Effector memory CD4-positive, alpha-beta T cell (primary cell): ENCODE results near the gene TIMP3.
"Not testable (repeated sequence)": the region's sequence is repeated elsewhere in the genome, so short reads cannot be mapped to it uniquely, and the experiment has no call there.

Source experiments
- DNase-seq, 3 donors: peaks; one replicate each; pipeline ENCODE4 v3.0.0-alpha.2; 2020
- H3K27ac ChIP-seq: 2 replicates; pipeline ENCODE4 v1.7.0; 2013; ENCODE audit warnings: mild to moderate bottlenecking, low read length, moderate library complexity; ENCODE audit not compliant: insufficient read depth, poor library complexity, severe bottlenecking
- H3K27me3 ChIP-seq: replicated peaks from 2 replicates; pipeline ENCODE4 v1.7.0; 2013; ENCODE audit warnings: mild to moderate bottlenecking, low read length; ENCODE audit not compliant: insufficient read depth, control insufficient read depth, poor library complexity, severe bottlenecking
- H3K36me3 ChIP-seq: 2 replicates; pipeline ENCODE4 v1.7.0; 2013; ENCODE audit warnings: mild to moderate bottlenecking, low read length, moderate library complexity; ENCODE audit not compliant: control insufficient read depth, insufficient read depth
- H3K4me1 ChIP-seq: 2 replicates; pipeline ENCODE4 v1.7.0; 2013; ENCODE audit warnings: low read length, mild to moderate bottlenecking; ENCODE audit not compliant: control insufficient read depth, insufficient read depth, poor library complexity, severe bottlenecking
- H3K4me3 ChIP-seq: 2 replicates; pipeline ENCODE4 v1.7.0; 2013; ENCODE audit warnings: low read length, low read depth, mild to moderate bottlenecking; ENCODE audit not compliant: insufficient read depth, poor library complexity, severe bottlenecking
- H3K9me3 ChIP-seq: 2 replicates; pipeline ENCODE4 v1.7.0; 2013; ENCODE audit warnings: mild to moderate bottlenecking, low read length, moderate library complexity; ENCODE audit not compliant: control insufficient read depth

The TIMP3 gene

DNA sequence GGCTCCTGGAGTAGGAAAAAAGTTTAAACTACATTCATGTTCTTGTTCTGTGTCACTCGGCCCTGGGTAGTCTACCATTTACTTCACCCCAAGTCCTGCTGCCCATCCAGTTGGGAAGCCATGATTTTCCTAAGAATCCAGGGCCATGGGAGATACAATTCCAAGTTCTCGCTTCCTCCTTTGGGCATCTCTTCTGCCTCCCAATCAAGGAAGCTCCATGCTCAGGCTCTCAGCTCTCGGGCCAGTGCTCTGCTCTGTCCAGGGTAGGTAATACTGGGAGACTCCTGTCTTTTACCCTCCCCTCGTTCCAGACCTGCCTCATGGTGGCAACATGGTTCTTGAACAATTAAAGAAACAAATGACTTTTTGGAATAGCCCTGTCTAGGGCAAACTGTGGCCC is 60.6 kb downstream of the TIMP3 start:
- DNase-seq, result no peak
- H3K27me3 ChIP-seq, result no peaks in the 10 kb centered on the region
- H3K36me3 ChIP-seq, result no peaks in the 10 kb centered on the region
- no peaks in the 10 kb centered on the region for H3K4me1 ChIP-seq
- H3K27ac ChIP-seq, result no peak overlapping the region
- no peak overlapping the region for H3K4me3 ChIP-seq
- no peaks in the 10 kb centered on the region for H3K9me3 ChIP-seq

DNA sequence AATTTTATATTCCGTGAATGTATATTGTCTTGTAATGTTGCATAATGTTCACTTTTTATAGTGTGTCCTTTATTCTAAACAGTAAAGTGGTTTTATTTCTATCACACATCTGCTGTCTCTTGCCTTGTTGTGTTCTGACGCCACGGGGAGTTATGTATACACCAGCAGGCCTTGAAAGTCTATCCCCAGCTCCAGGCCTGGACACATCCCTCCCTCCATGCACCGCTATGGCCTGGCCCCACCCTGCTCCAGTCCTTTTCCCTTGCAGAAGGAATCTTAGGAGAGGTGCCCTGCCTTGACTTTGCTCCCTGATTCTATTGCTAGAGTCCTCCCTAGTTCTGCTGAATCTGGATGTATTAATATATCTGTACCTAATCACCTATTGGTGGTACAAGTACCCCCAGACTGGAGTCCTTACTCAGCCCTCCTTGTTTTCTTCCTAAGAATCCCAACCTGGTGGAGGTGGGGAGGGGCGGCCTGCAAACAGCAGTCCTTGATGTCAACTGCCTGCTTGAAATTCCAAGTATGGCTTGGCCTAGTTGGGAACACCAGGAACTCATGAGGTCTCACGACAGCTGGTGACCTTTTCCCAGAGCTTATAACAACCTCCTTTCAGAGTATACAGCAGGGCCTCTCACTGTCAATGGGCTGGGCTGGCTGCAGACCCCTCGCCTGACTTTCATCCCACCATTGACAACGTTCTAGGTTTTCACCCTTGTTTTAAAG is 61.6 kb downstream of the TIMP3 start:
- H3K36me3 ChIP-seq, result no peaks in the 10 kb centered on the region
- H3K27me3 ChIP-seq, result no peaks in the 10 kb centered on the region
- no peak overlapping the region for H3K27ac ChIP-seq
- H3K9me3 ChIP-seq, result no peaks in the 10 kb centered on the region
- no peaks in the 10 kb centered on the region for H3K4me1 ChIP-seq
- no peak for DNase-seq
- H3K4me3 ChIP-seq, result no peak overlapping the region

DNA sequence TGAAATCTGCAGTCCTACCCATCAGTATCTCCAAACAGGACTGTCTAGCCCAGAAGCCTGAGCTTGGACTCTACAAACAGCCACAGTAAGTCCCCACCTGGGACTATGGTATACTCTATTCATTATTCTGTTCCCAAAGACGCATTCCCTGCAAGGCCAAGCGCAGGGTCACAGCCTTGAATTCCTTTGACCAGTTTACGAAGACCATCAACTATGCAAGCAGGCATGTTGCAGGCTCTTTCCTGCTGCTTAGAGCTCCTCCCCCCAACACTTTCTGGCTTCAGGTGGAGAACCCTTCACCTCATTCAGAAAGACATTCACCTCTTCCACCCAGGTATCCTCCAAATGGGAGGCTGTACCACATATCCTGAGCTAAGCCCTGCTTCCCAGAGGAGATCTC is 62.5 kb downstream of the TIMP3 start:
- Histone ChIP-seq H3K4me3 (no peak overlapping the region), H3K27me3 (no peaks in the 10 kb centered on the region), H3K36me3 (no peaks in the 10 kb centered on the region), H3K27ac (no peak overlapping the region), H3K9me3 (no peaks in the 10 kb centered on the region), H3K4me1 (no peaks in the 10 kb centered on the region)
- no peak for DNase-seq

DNA sequence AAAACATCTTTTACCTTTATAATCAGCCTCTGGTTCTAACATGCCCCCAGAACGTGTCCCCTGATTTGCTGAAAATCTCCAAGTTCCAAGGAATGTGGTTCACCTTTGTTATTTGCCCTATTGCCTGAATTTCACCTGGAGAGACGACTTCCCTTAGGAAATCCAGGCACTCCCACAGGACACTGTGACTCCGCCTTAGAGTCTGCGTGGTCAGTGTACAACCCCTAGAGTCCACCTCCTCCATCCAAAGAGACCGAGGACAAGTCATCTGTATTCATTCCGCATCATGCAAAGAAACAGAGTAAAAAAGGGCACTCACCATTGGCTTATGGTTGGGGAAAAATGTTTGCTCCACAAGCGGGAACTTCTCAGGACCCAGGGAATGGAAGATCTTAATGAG is 63.1 kb downstream of the TIMP3 start:
- H3K27me3 ChIP-seq, result no peaks in the 10 kb centered on the region
- H3K4me1 ChIP-seq, result no peaks in the 10 kb centered on the region
- H3K9me3 ChIP-seq, result no peaks in the 10 kb centered on the region
- H3K4me3 ChIP-seq, result no peak overlapping the region
- no peak overlapping the region for H3K27ac ChIP-seq
- no peaks in the 10 kb centered on the region for H3K36me3 ChIP-seq
- DNase-seq, result no peak

DNA sequence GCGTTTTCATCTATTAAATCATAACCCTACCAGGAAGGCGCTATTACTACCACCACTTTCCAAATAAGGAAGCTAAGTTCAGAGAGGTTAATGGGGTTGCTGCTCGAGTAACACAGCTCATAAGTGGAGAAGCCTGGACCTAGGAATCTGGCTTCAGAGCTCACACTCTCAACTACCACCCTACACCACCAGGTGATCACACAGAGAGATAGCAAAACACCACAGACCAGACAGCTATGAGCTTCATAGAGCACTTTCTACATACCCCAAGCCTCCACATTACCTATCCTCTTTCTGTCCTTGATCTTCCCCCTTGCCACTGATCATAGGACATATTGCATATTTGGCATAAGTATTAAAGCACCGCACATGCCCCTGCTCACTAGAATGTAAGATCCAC is 65.4 kb downstream of the TIMP3 start:
- Histone ChIP-seq H3K9me3 (no peaks in the 10 kb centered on the region), H3K4me3 (no peak overlapping the region), H3K27me3 (no peaks in the 10 kb centered on the region), H3K36me3 (no peaks in the 10 kb centered on the region), H3K4me1 (no peaks in the 10 kb centered on the region), H3K27ac (no peak overlapping the region)
- DNase-seq, result no peak

DNA sequence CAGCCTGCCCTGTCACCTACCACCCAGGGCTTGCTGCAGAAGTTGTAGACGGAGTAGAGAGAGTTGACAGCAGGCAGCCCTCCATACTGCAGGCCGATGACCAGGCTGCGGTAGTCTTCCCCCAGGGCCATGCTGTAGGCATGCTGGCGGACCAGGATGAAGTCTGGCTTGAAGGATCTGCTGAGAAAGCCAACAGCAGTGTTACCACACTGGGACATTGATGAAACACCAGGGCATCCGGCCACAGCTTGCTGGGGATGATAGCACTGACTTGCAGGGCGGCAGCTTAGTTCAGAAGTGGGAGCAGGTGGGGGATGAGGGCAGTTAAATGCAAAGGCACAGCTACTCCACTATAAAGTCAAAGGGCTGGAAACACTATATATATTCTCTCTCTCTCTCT is 67.4 kb downstream of the TIMP3 start:
- no peaks in the 10 kb centered on the region for H3K27me3 ChIP-seq
- H3K4me3 ChIP-seq, result no peak overlapping the region
- no peak for DNase-seq
- no peaks in the 10 kb centered on the region for H3K36me3 ChIP-seq
- no peaks in the 10 kb centered on the region for H3K9me3 ChIP-seq
- no peaks in the 10 kb centered on the region for H3K4me1 ChIP-seq
- no peak overlapping the region for H3K27ac ChIP-seq

DNA sequence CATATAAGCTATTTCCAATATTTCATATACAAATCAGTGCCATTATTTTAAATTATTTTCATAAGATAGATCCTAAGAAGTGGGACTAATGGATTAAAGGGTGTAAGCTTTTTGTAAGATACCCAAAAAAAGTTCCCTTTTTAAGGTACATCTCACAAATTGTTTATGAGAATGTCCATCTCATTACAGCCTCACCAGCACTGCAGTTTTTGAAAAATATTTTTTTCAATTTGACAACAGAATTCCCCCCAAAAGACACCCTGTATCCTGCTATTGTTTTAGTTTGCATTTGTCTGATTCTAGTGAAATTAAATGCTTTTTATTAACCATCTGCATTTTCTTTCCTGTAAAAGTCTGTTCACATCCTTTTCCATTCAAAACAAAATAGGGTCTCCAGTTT is 69.0 kb downstream of the TIMP3 start:
- Histone ChIP-seq H3K36me3 (no peaks in the 10 kb centered on the region), H3K4me1 (no peaks in the 10 kb centered on the region), H3K27ac (no peak overlapping the region), H3K9me3 (no peaks in the 10 kb centered on the region), H3K27me3 (no peaks in the 10 kb centered on the region), H3K4me3 (no peak overlapping the region)
- DNase-seq, result no peak

DNA sequence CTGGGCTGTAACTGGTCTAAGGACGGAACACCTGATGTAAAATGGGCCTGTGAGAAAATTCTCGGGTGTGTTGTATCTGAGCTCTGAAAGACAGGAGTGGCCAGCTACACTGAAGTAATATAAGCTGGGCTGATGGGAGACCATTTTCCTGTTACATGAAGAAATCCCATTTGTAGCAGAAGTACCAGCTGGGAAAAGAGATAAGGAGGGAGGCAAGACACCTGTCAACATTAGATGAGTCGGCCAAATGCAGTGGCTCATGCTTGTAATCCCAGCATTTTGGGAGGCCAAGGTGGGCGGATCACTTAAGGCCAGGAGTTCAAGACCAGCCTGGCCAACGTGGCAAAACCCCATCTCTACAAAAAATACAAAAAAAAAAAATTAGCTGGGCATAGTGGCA is 72.1 kb downstream of the TIMP3 start:
- not testable (repeated sequence) for DNase-seq, H3K27ac ChIP-seq, H3K36me3 ChIP-seq, H3K4me1 ChIP-seq, H3K9me3 ChIP-seq, H3K27me3 ChIP-seq, H3K4me3 ChIP-seq

DNA sequence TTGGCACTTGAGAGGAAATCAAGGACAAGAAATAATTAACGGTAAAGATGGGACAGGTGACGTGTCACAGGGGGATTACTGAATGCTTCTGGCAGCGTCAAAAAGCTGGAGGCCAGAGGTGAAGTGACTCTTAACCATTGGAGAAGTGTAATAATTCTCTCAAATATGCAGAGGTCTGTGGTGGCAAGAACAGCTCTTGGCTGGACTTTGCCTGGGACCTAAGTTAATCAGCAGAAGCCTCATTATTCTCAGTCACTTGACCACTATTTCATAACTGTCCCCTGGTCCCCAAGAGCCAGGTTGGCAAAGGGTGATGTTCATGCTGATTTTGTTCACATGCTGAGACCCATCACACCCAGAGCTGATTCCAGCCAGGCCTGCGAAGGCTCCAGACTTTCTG is 72.9 kb downstream of the TIMP3 start:
- DNase-seq, result no peak
- no peak overlapping the region for H3K4me3 ChIP-seq
- no peaks in the 10 kb centered on the region for H3K4me1 ChIP-seq
- H3K27ac ChIP-seq, result no peak overlapping the region
- H3K9me3 ChIP-seq, result no peaks in the 10 kb centered on the region
- H3K27me3 ChIP-seq, result no peaks in the 10 kb centered on the region
- H3K36me3 ChIP-seq, result no peaks in the 10 kb centered on the region

DNA sequence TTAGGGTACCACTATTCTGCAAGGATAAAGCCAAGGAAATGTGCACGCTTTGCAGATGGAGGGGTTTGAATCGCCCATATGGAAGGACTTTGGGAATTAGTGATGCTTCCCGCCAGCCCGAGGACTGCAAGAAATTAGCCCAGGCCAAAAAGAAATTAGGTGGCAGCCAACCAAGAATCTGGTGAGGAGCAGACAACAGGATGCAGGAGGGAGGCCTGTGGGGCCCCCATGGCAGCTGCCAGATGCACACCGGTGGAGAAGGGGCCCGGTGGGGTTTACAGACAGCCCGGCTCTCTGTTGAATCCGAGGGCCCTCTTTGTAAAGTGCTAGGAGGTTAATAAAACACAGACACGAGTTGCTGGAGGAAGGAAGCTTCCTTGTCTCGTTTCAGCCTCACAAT is 73.5 kb downstream of the TIMP3 start:
- no peaks in the 10 kb centered on the region for H3K27me3 ChIP-seq
- no peaks in the 10 kb centered on the region for H3K36me3 ChIP-seq
- no peaks in the 10 kb centered on the region for H3K4me1 ChIP-seq
- DNase-seq, result no peak
- no peak overlapping the region for H3K4me3 ChIP-seq
- no peaks in the 10 kb centered on the region for H3K9me3 ChIP-seq
- no peak overlapping the region for H3K27ac ChIP-seq
